H1 (cell line): ENCODE measurements around the gene RAB3D. TPM values are rescaled to one million over a fixed set of nuclear protein-coding genes. Genes with fewer than 3 reads are reported as not detected.
"Not testable (repeated sequence)": the region's sequence is repeated elsewhere in the genome, so short reads cannot be mapped to it uniquely, and the experiment has no call there.

ENCODE experiments used
- CTCF ChIA-PET: fragments of 300-600 bp; sonication (Branson Sonifier 250); formaldehyde crosslinking; loops from one replicate; lab custom pipeline; 2021; ENCODE audit not compliant: partially characterized antibody; lab: Charles Lee
- POLR2A ChIA-PET: fragments of 300-600 bp; sonication (Branson Sonifier 250); formaldehyde crosslinking; loops from one replicate; lab custom pipeline; 2021; ENCODE audit warnings: inconsistent platforms; ENCODE audit not compliant: partially characterized antibody; lab: Charles Lee
- DNase-seq, 2 experiments: peaks; one replicate each; pipeline versions ENCODE4 v3.0.0 to v3.0.0-alpha.2; 2010 to 2022; ENCODE audit warnings: low spot score in 2 of 2, low read depth in 1 of 2, mixed read lengths in 1 of 2
- FAIRE-seq: peaks from 2 replicates; lab custom pipeline; 2011; peaks lifted over from hg19 to GRCh38; lab: Jason Lieb, UNC
- H2AFZ ChIP-seq: 2 replicates; pipeline ENCODE4 v1.8.1; 2012; ENCODE audit warnings: low read length, inconsistent platforms
- H2AK5ac ChIP-seq: 2 replicates; pipeline ENCODE4 v1.6.1; 2013; ENCODE audit warnings: low read depth, low read length
- H2BK120ac ChIP-seq: replicated peaks from 2 replicates; pipeline ENCODE3; 2013; ENCODE audit warnings: low read depth, low read length, inconsistent platforms
- H2BK12ac ChIP-seq: 2 replicates; pipeline ENCODE4 v1.6.1; 2013; ENCODE audit warnings: low read depth, low read length
- H2BK15ac ChIP-seq: 2 replicates; pipeline ENCODE4 v1.6.1; 2013; ENCODE audit warnings: low read length
- H2BK20ac ChIP-seq: 2 replicates; pipeline ENCODE4 v1.6.1; 2013; ENCODE audit warnings: low read length
- H2BK5ac ChIP-seq: 2 replicates; pipeline ENCODE4 v1.6.1; 2013; ENCODE audit warnings: low read depth, low read length
- H3K14ac ChIP-seq: 2 replicates; pipeline ENCODE4 v1.6.1; 2013; ENCODE audit warnings: inconsistent platforms; ENCODE audit not compliant: insufficient read length
- H3K18ac ChIP-seq: 2 replicates; pipeline ENCODE4 v1.6.1; 2013; ENCODE audit warnings: low read length; ENCODE audit errors: extremely low read depth
- H3K23ac ChIP-seq: 2 replicates; pipeline ENCODE4 v1.6.1; 2013; ENCODE audit warnings: inconsistent platforms; ENCODE audit not compliant: insufficient read length
- H3K23me2 ChIP-seq: 2 replicates; pipeline ENCODE4 v1.6.1; 2013; ENCODE audit warnings: low read depth, low read length
- H3K27ac ChIP-seq: 2 replicates; pipeline ENCODE4 v1.6.1; 2011; ENCODE audit warnings: low read depth, low read length, inconsistent platforms
- H3K27me3 ChIP-seq, 4 experiments: replicated peaks in 1 of 4; 1 replicate in 1 of 4; 2 replicates in 3 of 4; pipeline versions ENCODE4 v1.6.1 to v1.8.1; 2011 to 2013; ENCODE audit warnings: low read length in 3 of 4, mild to moderate bottlenecking in 3 of 4, inconsistent platforms in 2 of 4, mixed read lengths in 2 of 4, moderate library complexity in 1 of 4; ENCODE audit not compliant: control insufficient read depth in 3 of 4, insufficient read depth in 3 of 4; ENCODE audit errors: extremely low read depth in 1 of 4
- H3K36me3 ChIP-seq, 4 experiments: 2 replicates each; pipeline versions ENCODE4 v1.6.1 to v1.8.1; 2011 to 2013; ENCODE audit warnings: mild to moderate bottlenecking in 4 of 4, low read length in 3 of 4, moderate library complexity in 2 of 4, control low read depth in 1 of 4, inconsistent platforms in 1 of 4; ENCODE audit not compliant: insufficient read depth in 4 of 4, control insufficient read depth in 2 of 4
- H3K4ac ChIP-seq: replicated peaks from 2 replicates; pipeline ENCODE3; 2013; ENCODE audit warnings: low read length, low read depth, mixed read lengths, inconsistent platforms; ENCODE audit not compliant: insufficient read length
- H3K4me1 ChIP-seq, 4 experiments: replicated peaks in 1 of 4; 1 replicate in 1 of 4; 2 replicates in 3 of 4; pipeline versions ENCODE4 v1.6.1 to v1.8.1; 2011 to 2013; ENCODE audit warnings: low read length in 3 of 4, inconsistent platforms in 2 of 4, mixed read lengths in 1 of 4; ENCODE audit not compliant: insufficient read depth in 4 of 4, control insufficient read depth in 3 of 4
- H3K4me2 ChIP-seq, 2 experiments: 2 replicates each; pipeline versions ENCODE4 v1.6.1 to v1.8.1; 2011 to 2013; ENCODE audit warnings: low read depth in 2 of 2, low read length in 2 of 2, control low read depth in 1 of 2, inconsistent platforms in 1 of 2, mild to moderate bottlenecking in 1 of 2; ENCODE audit not compliant: insufficient read depth in 1 of 2
- H3K4me3 ChIP-seq, 4 experiments: fragments of 200-600, 300-600 bp in 1 of 4; sonication (generic), shearing (Covaris generic), sonication (Bioruptor Twin) in 1 of 4; 2 replicates each; pipeline versions ENCODE4 v1.5.1 to v1.8.1; 2011 to 2016; ENCODE audit warnings: low read length in 4 of 4, low read depth in 3 of 4, control low read depth in 2 of 4, inconsistent platforms in 2 of 4, mild to moderate bottlenecking in 2 of 4, mixed read lengths in 1 of 4, moderate library complexity in 1 of 4; ENCODE audit not compliant: insufficient read depth in 2 of 4; ENCODE audit errors: extremely low read depth in 1 of 4
- H3K56ac ChIP-seq: replicated peaks from 2 replicates; pipeline ENCODE3; 2013; ENCODE audit warnings: low read depth, mild to moderate bottlenecking, mixed read lengths, low read length, inconsistent platforms; ENCODE audit not compliant: insufficient read length
- H3K79me1 ChIP-seq: 2 replicates; pipeline ENCODE4 v1.6.1; 2013; ENCODE audit warnings: low read depth, low read length, control low read depth
- H3K79me2 ChIP-seq, 2 experiments: 2 replicates each; pipeline versions ENCODE4 v1.6.1 to v1.8.1; 2012 to 2013; ENCODE audit warnings: low read length in 2 of 2, mild to moderate bottlenecking in 2 of 2, inconsistent platforms in 1 of 2; ENCODE audit not compliant: insufficient read depth in 2 of 2, control insufficient read depth in 1 of 2
- H3K9ac ChIP-seq, 4 experiments: replicated peaks in 1 of 4; 1 replicate in 1 of 4; 2 replicates in 3 of 4; pipeline versions ENCODE4 v1.6.1 to v1.8.1; 2011 to 2013; ENCODE audit warnings: low read depth in 3 of 4, low read length in 3 of 4, control low read depth in 2 of 4, mild to moderate bottlenecking in 2 of 4, moderate library complexity in 2 of 4, inconsistent platforms in 1 of 4; ENCODE audit errors: extremely low read depth in 1 of 4
- H3K9me3 ChIP-seq, 2 experiments: 2 replicates each; pipeline versions ENCODE4 v1.6.1 to v1.8.1; 2012 to 2013; ENCODE audit warnings: mild to moderate bottlenecking in 2 of 2, moderate library complexity in 2 of 2, control low read depth in 1 of 2, inconsistent platforms in 1 of 2, low read depth in 1 of 2, low read length in 1 of 2, mixed read lengths in 1 of 2; ENCODE audit not compliant: insufficient read depth in 2 of 2
- H4K20me1 ChIP-seq, 2 experiments: replicated peaks in 1 of 2; 2 replicates each; pipeline versions ENCODE3 to v1.8.1; 2011 to 2013; ENCODE audit warnings: inconsistent platforms in 2 of 2, low read length in 2 of 2, mild to moderate bottlenecking in 1 of 2; ENCODE audit not compliant: insufficient read depth in 2 of 2, control insufficient read depth in 1 of 2
- H4K5ac ChIP-seq: 2 replicates; pipeline ENCODE4 v1.6.1; 2013; ENCODE audit warnings: low read length, low read depth, mixed read lengths, inconsistent platforms; ENCODE audit not compliant: insufficient read length
- H4K8ac ChIP-seq: 2 replicates; pipeline ENCODE4 v1.8.0; 2013; ENCODE audit warnings: mild to moderate bottlenecking, moderate library complexity, low read length, inconsistent platforms; ENCODE audit not compliant: insufficient read depth; ENCODE audit errors: extremely low read depth
- H4K91ac ChIP-seq: replicated peaks from 2 replicates; pipeline ENCODE3; 2013; ENCODE audit warnings: low read length, mixed read lengths, inconsistent platforms; ENCODE audit not compliant: insufficient read length
- WGBS, 2 experiments: shearing (Covaris generic) in 1 of 2; methylation state at CpG; one replicate each; pipeline versions ENCODE4 v1.1.6 to v1.1.7; 2013 to 2015; ENCODE audit warnings: low lambda C conversion rate in 2 of 2, mixed read lengths in 2 of 2, inconsistent platforms in 1 of 2, low coverage in 1 of 2, missing lambda C conversion rate in 1 of 2; ENCODE audit not compliant: insufficient replicate concordance in 2 of 2, insufficient coverage in 1 of 2, insufficient read length in 1 of 2; ENCODE audit errors: extremely low coverage in 1 of 2, missing lambda C conversion rate in 1 of 2; 5-methylcytosine and 5-hydroxymethylcytosine counted together
- polyA plus RNA-seq, 7 experiments: library from polyadenylated mRNA; depleted of rRNA in 3 of 7; stranded (reverse) in 5 of 7; unstranded in 2 of 7; fragments of >200 nt in 5 of 7; fragments of 200-250 nt in 2 of 7; gene quantifications; 1 replicate in 5 of 7; 2 replicates in 1 of 7; 4 replicates in 1 of 7; pipeline versions ENCODE4 v1.2.1 to v1.2.3, GENCODE V29; 2011 to 2013; ENCODE audit warnings: missing spikeins in 2 of 7, mixed read lengths in 2 of 7
- total RNA-seq: library from RNA; stranded (reverse); fragmentation: NEBNext Ultra II Directional; extraction: Animal tissue kit (Norgen Biotek cat#: 25700); gene quantifications from 2 replicates; pipeline ENCODE4 v1.2.1, GENCODE V29; 2021

Gene RAB3D
- total and polyA plus RNA-seq, 2 of the 8 experiments (the other 6 are each of a cell fraction or from before 2014, with no cell fraction given) = 17.8 to 23.8 TPM

DNA sequence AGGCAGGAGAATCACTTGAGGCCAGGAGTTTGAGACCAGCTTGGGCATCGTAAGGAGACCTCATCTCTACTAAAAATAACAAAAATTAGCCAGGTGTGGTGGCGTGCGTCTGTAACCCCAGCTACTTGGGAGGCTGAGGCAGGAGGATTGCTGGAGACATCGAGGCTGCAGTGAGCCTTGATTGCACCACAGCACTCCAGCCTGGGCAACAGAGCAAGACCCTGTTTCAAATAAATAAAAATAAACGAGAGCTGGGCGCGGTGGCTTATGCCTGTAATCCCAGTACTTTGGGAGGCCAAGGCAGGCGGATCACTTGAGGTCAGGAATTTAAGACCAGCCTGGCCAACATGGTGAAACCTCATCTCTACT, 626 bp upstream of the RAB3D start:
- H2AK5ac ChIP-seq, H2AFZ ChIP-seq, H3K9ac ChIP-seq, H3K56ac ChIP-seq, H3K79me1 ChIP-seq, H4K20me1 ChIP-seq, H3K4ac ChIP-seq, H2BK12ac ChIP-seq, H3K4me3 ChIP-seq, H3K79me2 ChIP-seq, H3K18ac ChIP-seq, H4K8ac ChIP-seq, H4K5ac ChIP-seq, H3K14ac ChIP-seq, H2BK5ac ChIP-seq, H3K23ac ChIP-seq, FAIRE-seq, H3K4me1 ChIP-seq, H2BK20ac ChIP-seq, DNase-seq, H3K27ac ChIP-seq, H2BK15ac ChIP-seq, H4K91ac ChIP-seq, H2BK120ac ChIP-seq, H3K9me3 ChIP-seq, H3K36me3 ChIP-seq, H3K27me3 ChIP-seq: not testable (repeated sequence)
- 93% methylated on average over 8 of the region's 8 CpGs; no CpG with 5 or more reads in 1 of the 2 experiments for WGBS, 2 experiments
- ChIA-PET POLR2A (interaction anchor here (0.9 to 2.8 kb wide), 7 partner anchors 12 to 79 kb away, joined by 4 to 13 read pairs (median 5); partner anchors contain the start of gene EPOR), CTCF (interaction anchor here (0.7 to 2.8 kb wide), 6 partner anchors 18 to 52 kb away, joined by 3 to 9 read pairs (median 4); partner anchors contain the start of gene TSPAN16)
- Histone ChIP-seq H3K23me2 (peaks cover 11% of the 10 kb centered on the region; the same call in 1 of the 2 replicates), H3K4me2 (peak overlapping the region; percentile 54 to 80; a peak in 3 of 4 replicates)
